HepG2 (cell line): ENCODE data around the gene CBLB. TPM values are rescaled to one million over a fixed set of nuclear protein-coding genes. Genes with fewer than 3 reads are reported as not detected.

Source experiments
- ATAC-seq: fragments of 200-7000 bp; cut with Tn5 transposase; 3 replicates; pipeline ENCODE4 v1.9.1; 2020; ENCODE audit warnings: mild to moderate bottlenecking, moderate library complexity
- BruUV-seq: library from RNA; stranded (reverse); fragments of 400-500 nt; replicated peaks from 2 replicates; lab custom pipeline; 2021; lab: Mats Ljungman, UMichigan
- CTCF ChIA-PET: fragments of 300-600 bp; formaldehyde crosslinking; extraction: SDS; loops from one replicate; lab custom pipeline; 2021; ENCODE audit warnings: low total read pairs, inconsistent platforms, low intra/inter-chr PET ratio; lab: Yijun Ruan, JAX
- POLR2A ChIA-PET: fragments of 350-600 bp; sonication (Branson Sonifier 250); formaldehyde crosslinking; loops from one replicate; lab custom pipeline; 2020; ENCODE audit warnings: antibody characterized with exemption, inconsistent platforms; lab: Yijun Ruan, JAX
- DNase-seq: peaks from one replicate; pipeline ENCODE4 v3.0.0-alpha.2; 2015; ENCODE audit warnings: low spot score
- FAIRE-seq: peaks from 3 replicates; lab custom pipeline; 2011; peaks lifted over from hg19 to GRCh38; lab: Jason Lieb, UNC
- H2AFZ ChIP-seq: one replicate; pipeline ENCODE4 v1.6.1; 2011; ENCODE audit warnings: low read length, inconsistent platforms
- H3K27ac ChIP-seq: fragments of 300-600 bp; 3 replicates; pipeline ENCODE4 v1.8.0; 2011; ENCODE audit warnings: mixed run types, mild to moderate bottlenecking, mixed read lengths, low read length, inconsistent platforms; ENCODE audit not compliant: insufficient read depth; ENCODE audit errors: extremely low read length
- H3K27me3 ChIP-seq, 2 experiments: fragments of 200-600 bp in 1 of 2; 2 replicates in 1 of 2; 3 replicates in 1 of 2; pipeline versions ENCODE4 v1.6.0 to v1.8.0; 2011; ENCODE audit warnings: low read length in 2 of 2, mild to moderate bottlenecking in 2 of 2, moderate library complexity in 2 of 2, inconsistent platforms in 1 of 2; ENCODE audit not compliant: insufficient read depth in 2 of 2, control insufficient read depth in 1 of 2
- H3K36me3 ChIP-seq, 2 experiments: fragments of 200-600 bp in 1 of 2; replicated peaks in 1 of 2; 2 replicates in 1 of 2; 3 replicates in 1 of 2; pipeline versions ENCODE4 v1.5.1 to v1.8.0; 2011; ENCODE audit warnings: low read length in 2 of 2, inconsistent platforms in 1 of 2; ENCODE audit not compliant: insufficient read depth in 2 of 2, control insufficient read depth in 1 of 2
- H3K4me1 ChIP-seq: 2 replicates; pipeline ENCODE4 v1.5.1; 2012; ENCODE audit warnings: low read length, inconsistent platforms; ENCODE audit not compliant: insufficient read depth
- H3K4me2 ChIP-seq: 2 replicates; pipeline ENCODE4 v1.6.0; 2011; ENCODE audit warnings: low read depth, low read length, inconsistent platforms
- H3K4me3 ChIP-seq, 3 experiments: fragments of 200-600 bp in 1 of 3; sonication (generic), shearing (Covaris generic) in 1 of 3; replicated peaks in 1 of 3; 2 replicates each; pipeline ENCODE4 v1.5.1; 2011 to 2016; ENCODE audit warnings: low read length in 3 of 3, inconsistent platforms in 2 of 3, low read depth in 2 of 3, mild to moderate bottlenecking in 2 of 3, control low read depth in 1 of 3, mixed read lengths in 1 of 3; ENCODE audit not compliant: insufficient read depth in 1 of 3
- H3K79me2 ChIP-seq: one replicate; pipeline ENCODE4 v1.6.1; 2011; ENCODE audit warnings: low read length, inconsistent platforms; ENCODE audit not compliant: insufficient read depth
- H3K9ac ChIP-seq: 2 replicates; pipeline ENCODE4 v1.6.0; 2011; ENCODE audit warnings: mild to moderate bottlenecking, low read depth, low read length, inconsistent platforms; ENCODE audit not compliant: insufficient read depth
- H3K9me3 ChIP-seq: 2 replicates; pipeline ENCODE4 v1.5.1; 2012; ENCODE audit warnings: mild to moderate bottlenecking, low read length
- H4K20me1 ChIP-seq: 2 replicates; pipeline ENCODE4 v1.6.0; 2011; ENCODE audit warnings: inconsistent platforms, mild to moderate bottlenecking, low read length, moderate library complexity; ENCODE audit not compliant: insufficient read depth
- DMAP1 ChIP-seq: IDR thresholded peaks from 2 replicates; pipeline ENCODE4 v1.6.1; 2016
- EEA1 ChIP-seq: sonication (generic); formaldehyde crosslinking; IDR thresholded peaks from 2 replicates; pipeline ENCODE4 v1.5.1; 2020; ENCODE audit warnings: mild to moderate bottlenecking, missing genetic modification reagents, borderline replicate concordance
- HBP1 ChIP-seq: IDR thresholded peaks from 2 replicates; pipeline ENCODE4 v1.6.1; 2016; ENCODE audit warnings: low read depth, control low read depth
- NPAS2 ChIP-seq: sonication (generic); formaldehyde crosslinking; IDR thresholded peaks from 2 replicates; pipeline ENCODE4 v1.8.0; 2022; ENCODE audit warnings: mild to moderate bottlenecking, missing genetic modification reagents, borderline replicate concordance
- TRIM22 ChIP-seq: fragments of 450-650 bp; IDR thresholded peaks from 2 replicates; pipeline ENCODE4 v1.6.1; 2017
- TRIM24 ChIP-seq: sonication (generic); formaldehyde crosslinking; IDR thresholded peaks from 2 replicates; pipeline ENCODE4 v1.8.0; 2022; ENCODE audit warnings: mild to moderate bottlenecking, missing genetic modification reagents
- TSC22D2 ChIP-seq: sonication (generic); formaldehyde crosslinking; IDR thresholded peaks from 2 replicates; pipeline ENCODE4 v1.5.1; 2020; ENCODE audit warnings: missing genetic modification reagents, mild to moderate bottlenecking, borderline replicate concordance
- ZC3H13 ChIP-seq: sonication (generic); formaldehyde crosslinking; IDR thresholded peaks from 2 replicates; pipeline ENCODE4 v1.8.1; 2023; ENCODE audit warnings: mild to moderate bottlenecking, missing genetic modification reagents, moderate library complexity
- ZFP36L1 ChIP-seq: sonication (generic); formaldehyde crosslinking; IDR thresholded peaks from 2 replicates; pipeline ENCODE4 v1.8.0; 2022; ENCODE audit warnings: mild to moderate bottlenecking, missing genetic modification reagents, moderate library complexity
- ZNF282 ChIP-seq: fragments of 450-650 bp; IDR thresholded peaks from 2 replicates; pipeline ENCODE4 v1.6.1; 2018; ENCODE audit not compliant: partially characterized antibody
- ZNF296 ChIP-seq: sonication (generic); formaldehyde crosslinking; conservative IDR thresholded peaks from 2 replicates; pipeline ENCODE4 v1.5.0; 2020; ENCODE audit warnings: mild to moderate bottlenecking, missing genetic modification reagents
- ZNF558 ChIP-seq: sonication (generic); formaldehyde crosslinking; IDR thresholded peaks from 2 replicates; pipeline ENCODE4 v1.9.0; 2022; ENCODE audit warnings: mild to moderate bottlenecking, missing genetic modification reagents, borderline replicate concordance
- ZNF597 ChIP-seq: sonication (generic); formaldehyde crosslinking; IDR thresholded peaks from 2 replicates; pipeline ENCODE4 v1.5.0; 2020; ENCODE audit warnings: missing genetic modification reagents
- WGBS: methylation state at CpG from one replicate; pipeline ENCODE4 v1.1.6; 2017; ENCODE audit warnings: low lambda C conversion rate; 5-methylcytosine and 5-hydroxymethylcytosine counted together
- in situ Hi-C: cut with HindIII; loops from 2 replicates; pipeline ENCODE4 v1.10.0; 2017; ENCODE audit warnings: low pct_unique_long_range_greater_than_20kb; ENCODE audit not compliant: extremely low pct_ligation_motif_present
- intact Hi-C: fragments of 100-400 bp; cut with micrococcal nuclease; formaldehyde crosslinking; loops from one replicate; pipeline ENCODE4 v1.10.0; 2022; ENCODE audit not compliant: unreplicated experiment
- polyA plus RNA-seq, 8 experiments: library from polyadenylated mRNA; depleted of rRNA in 3 of 8; stranded (reverse) in 7 of 8; unstranded in 1 of 8; fragments of >200 nt; fragmentation: Illumina TruSeq in 4 of 8; extraction: Trizol in 4 of 8; gene quantifications; 2 replicates each; pipeline versions ENCODE4 v1.2.1 to v1.2.3, GENCODE V29; 2011 to 2016; ENCODE audit warnings: low read depth in 4 of 8, missing spikeins in 1 of 8, mixed read lengths in 1 of 8; ENCODE audit not compliant: insufficient read depth in 1 of 8
- total RNA-seq, 5 experiments: library from RNA; depleted of rRNA; stranded (reverse); fragments of >200 nt; fragmentation: Illumina TruSeq; extraction: Trizol; gene quantifications; 2 replicates each; pipeline ENCODE4 v1.2.3, GENCODE V29; 2016; ENCODE audit warnings: low read depth in 1 of 5

Gene CBLB
- total and polyA plus RNA-seq, 2 of the 13 experiments (the other 11 are each of a cell fraction or from before 2014, with no cell fraction given), result 9.8 to 16.4 TPM

GRCh38 chr3:105906836-105907235, 38.0 kb upstream of the CBLB start:
- FAIRE-seq, result no peak

More at GRCh38 chr3:105906836-105907235, 38.0 kb upstream of the CBLB start:
- Histone ChIP-seq H3K79me2 (no peaks in the 10 kb centered on the region), H3K4me3 (no peak overlapping the region), H3K9me3 (no peaks in the 10 kb centered on the region), H3K4me2 (no peak overlapping the region), H3K36me3 (no peaks in the 10 kb centered on the region), H3K27ac (no peak overlapping the region), H2AFZ (no peak overlapping the region), H3K9ac (no peak overlapping the region), H3K4me1 (no peaks in the 10 kb centered on the region), H3K27me3 (no peaks in the 10 kb centered on the region), H4K20me1 (no peaks in the 10 kb centered on the region)
- no peak for DNase-seq
- TF ChIP-seq EEA1 (CRISPR knock-in tag) (no peak), ZNF282 (no peak), ZNF597 (CRISPR knock-in tag) (no peak), NPAS2 (CRISPR knock-in tag) (no peak), ZNF296 (CRISPR knock-in tag) (no peak), ZFP36L1 (no peak), ZNF558 (CRISPR knock-in tag) (no peak), TRIM22 (no peak), TRIM24 (CRISPR knock-in tag) (no peak), TSC22D2 (no peak), HBP1 (no peak), ZC3H13 (CRISPR knock-in tag) (no peak), DMAP1 (CRISPR knock-in tag) (no peak)
- no TSS peak for BruUV-seq
- intact Hi-C loops (no loop called here), in situ Hi-C loops (no loop called here)
- 11% methylated on average over 4 of the region's 4 CpGs for WGBS
- POLR2A ChIA-PET, result no interaction called here
- ATAC-seq, result no peak
- CTCF ChIA-PET, result no interaction called here
